HUES64 (cell line): ENCODE measurements around the gene CD22.

ENCODE experiments used
- H3K27ac ChIP-seq: 2 replicates; pipeline ENCODE4 v1.7.0; 2013; ENCODE audit warnings: low read depth, low read length, inconsistent platforms
- H3K27me3 ChIP-seq: 2 replicates; pipeline ENCODE4 v1.6.1; 2013; ENCODE audit warnings: mild to moderate bottlenecking, low read length; ENCODE audit not compliant: insufficient read depth
- H3K36me3 ChIP-seq: 2 replicates; pipeline ENCODE4 v1.6.1; 2013; ENCODE audit warnings: mild to moderate bottlenecking, low read length; ENCODE audit not compliant: insufficient read depth
- H3K4me1 ChIP-seq: 2 replicates; pipeline ENCODE4 v1.6.1; 2013; ENCODE audit warnings: mild to moderate bottlenecking, low read length, moderate library complexity; ENCODE audit not compliant: insufficient read depth
- H3K4me3 ChIP-seq: 2 replicates; pipeline ENCODE4 v1.5.1; 2013; ENCODE audit warnings: mild to moderate bottlenecking, low read length, moderate library complexity
- H3K9ac ChIP-seq: 2 replicates; pipeline ENCODE4 v1.6.1; 2013; ENCODE audit warnings: mild to moderate bottlenecking, low read depth, low read length
- H3K9me3 ChIP-seq: 2 replicates; pipeline ENCODE4 v1.6.1; 2013; ENCODE audit warnings: low read depth, low read length; ENCODE audit not compliant: insufficient read depth
- WGBS: fragments of 150-250, 120-280 bp; methylation state at CpG from one replicate; pipeline ENCODE4 v1.1.7; 2013; ENCODE audit warnings: missing lambda C conversion rate; 5-methylcytosine and 5-hydroxymethylcytosine counted together

CD22 gene

DNA sequence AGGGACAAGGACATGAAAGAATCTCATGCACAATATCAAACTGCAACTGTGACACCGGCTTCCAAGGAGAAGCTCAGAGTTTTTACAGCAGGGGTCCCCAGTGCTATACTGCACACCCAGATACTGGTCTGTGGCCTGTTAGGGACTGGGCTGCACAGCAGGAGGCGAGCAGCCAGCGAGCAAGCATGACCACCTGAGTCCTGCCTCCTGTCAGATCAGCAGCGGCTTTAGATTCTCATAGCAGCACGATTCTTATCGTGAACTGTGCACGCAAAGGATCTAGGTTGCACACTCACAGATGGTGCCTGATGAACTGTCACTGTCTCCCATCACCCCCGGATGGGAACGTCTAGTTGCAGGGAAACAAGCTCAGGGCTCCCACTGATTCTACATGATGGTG, 13.1 kb upstream of the CD22 start:
- WGBS = 89% methylated on average over 9 of the region's 9 CpGs
- H3K27ac ChIP-seq = no peak overlapping the region
- no peaks in the 10 kb centered on the region for H3K27me3 ChIP-seq
- H3K9ac ChIP-seq = no peak overlapping the region
- no peaks in the 10 kb centered on the region for H3K4me1 ChIP-seq
- no peaks in the 10 kb centered on the region for H3K36me3 ChIP-seq
- H3K4me3 ChIP-seq = no peak overlapping the region
- no peaks in the 10 kb centered on the region for H3K9me3 ChIP-seq

GRCh38 chr19:35316560-35316959, 12.4 kb upstream of the CD22 start:
- H3K27me3 ChIP-seq = no peaks in the 10 kb centered on the region

DNA sequence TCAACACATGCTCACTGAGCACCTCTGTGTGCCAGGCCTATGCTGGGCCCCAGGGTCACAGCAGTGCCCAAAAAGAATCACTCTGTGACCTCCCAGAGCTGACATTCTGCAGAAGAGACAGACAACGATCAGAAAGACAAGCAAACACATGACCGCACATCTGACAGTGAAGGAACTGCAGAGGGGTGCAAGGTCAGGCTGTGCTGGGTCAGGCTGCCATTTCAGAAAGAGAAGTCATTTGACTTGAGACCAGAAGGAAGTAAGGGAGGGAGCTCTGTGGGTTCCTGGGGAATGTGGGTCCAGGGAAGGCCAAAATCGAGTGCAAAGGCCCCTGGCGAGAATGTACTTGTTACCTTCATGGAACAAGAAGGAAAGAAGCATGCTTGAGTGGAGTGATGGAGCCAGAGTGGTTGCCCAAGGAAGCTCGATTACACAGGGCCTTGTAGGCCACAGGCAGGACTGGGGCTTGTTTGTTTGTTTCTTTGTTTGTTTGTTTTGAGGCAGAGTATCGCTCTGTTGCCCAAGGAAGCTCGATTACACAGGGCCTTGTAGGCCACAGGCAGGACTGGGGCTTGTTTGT, 11.4 kb upstream of the CD22 start:
- Histone ChIP-seq H3K27ac (no peak overlapping the region), H3K36me3 (no peaks in the 10 kb centered on the region), H3K4me1 (no peaks in the 10 kb centered on the region), H3K9me3 (peaks cover 4% of the 10 kb centered on the region), H3K27me3 (no peaks in the 10 kb centered on the region), H3K4me3 (no peak overlapping the region), H3K9ac (no peak overlapping the region)
- WGBS = 89% methylated on average over 7 of the region's 7 CpGs

More at GRCh38 chr19:35316560-35316959, 12.4 kb upstream of the CD22 start:
- no peaks in the 10 kb centered on the region for H3K4me1 ChIP-seq
- H3K9ac ChIP-seq = no peak overlapping the region
- H3K4me3 ChIP-seq = no peak overlapping the region
- WGBS = 83% methylated on average over 7 of the region's 9 CpGs
- H3K27ac ChIP-seq = no peak overlapping the region
- H3K9me3 ChIP-seq = no peaks in the 10 kb centered on the region
- no peaks in the 10 kb centered on the region for H3K36me3 ChIP-seq

- no peaks in the 10 kb centered on the region for H3K27me3 ChIP-seq
Measured at GRCh38 chr19:35318679-35319448, 10.1 kb upstream of the CD22 start.

GRCh38 chr19:35320065-35320713, 8.8 kb upstream of the CD22 start:
- H3K9ac ChIP-seq = no peak overlapping the region
- H3K4me3 ChIP-seq = no peak overlapping the region
- H3K27ac ChIP-seq = no peak overlapping the region
- no peaks in the 10 kb centered on the region for H3K4me1 ChIP-seq
- H3K27me3 ChIP-seq = no peaks in the 10 kb centered on the region
- H3K9me3 ChIP-seq = peaks cover 4% of the 10 kb centered on the region
- no peaks in the 10 kb centered on the region for H3K36me3 ChIP-seq
- WGBS = 83% methylated on average over 9 of the region's 12 CpGs

More at GRCh38 chr19:35318679-35319448, 10.1 kb upstream of the CD22 start:
- H3K9me3 ChIP-seq = peaks cover 4% of the 10 kb centered on the region
- no peak overlapping the region for H3K4me3 ChIP-seq
- no peaks in the 10 kb centered on the region for H3K36me3 ChIP-seq
- H3K4me1 ChIP-seq = no peaks in the 10 kb centered on the region
- WGBS = 84% methylated on average over 16 of the region's 16 CpGs
- H3K27ac ChIP-seq = no peak overlapping the region
- no peak overlapping the region for H3K9ac ChIP-seq

DNA sequence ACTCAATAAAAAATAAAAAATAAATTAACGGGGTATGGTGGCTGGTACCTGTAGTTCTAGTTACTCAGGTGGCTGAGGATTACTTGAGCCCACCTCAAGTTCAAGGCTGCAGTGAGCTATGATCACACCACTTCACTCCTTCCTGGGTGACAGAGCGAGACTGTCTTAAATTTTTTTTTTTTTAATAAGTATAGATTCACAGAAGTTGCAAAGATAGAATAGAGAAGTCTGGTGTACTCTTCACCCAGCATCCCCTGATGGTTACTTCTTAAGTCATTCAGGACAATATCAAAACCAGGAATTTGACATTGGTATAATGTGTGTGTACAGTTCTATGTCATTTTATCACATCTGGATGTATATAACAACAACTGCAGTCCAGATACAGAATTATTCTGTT, 7.7 kb upstream of the CD22 start:
- Histone ChIP-seq H3K9ac (no peak overlapping the region), H3K36me3 (no peaks in the 10 kb centered on the region), H3K27ac (no peak overlapping the region), H3K27me3 (no peaks in the 10 kb centered on the region), H3K9me3 (peaks cover 4% of the 10 kb centered on the region), H3K4me3 (no peak overlapping the region), H3K4me1 (no peaks in the 10 kb centered on the region)
- 92% methylated on average over 1 of the region's 2 CpGs for WGBS

GRCh38 chr19:35322014-35322413, 7.0 kb upstream of the CD22 start:
- no peaks in the 10 kb centered on the region for H3K4me1 ChIP-seq
- H3K9ac ChIP-seq = no peak overlapping the region
- H3K27ac ChIP-seq = no peak overlapping the region
- H3K9me3 ChIP-seq = peaks cover 4% of the 10 kb centered on the region
- no peak overlapping the region for H3K4me3 ChIP-seq
- 94% methylated on average over 9 of the region's 9 CpGs for WGBS
- no peaks in the 10 kb centered on the region for H3K36me3 ChIP-seq
- H3K27me3 ChIP-seq = no peaks in the 10 kb centered on the region

DNA sequence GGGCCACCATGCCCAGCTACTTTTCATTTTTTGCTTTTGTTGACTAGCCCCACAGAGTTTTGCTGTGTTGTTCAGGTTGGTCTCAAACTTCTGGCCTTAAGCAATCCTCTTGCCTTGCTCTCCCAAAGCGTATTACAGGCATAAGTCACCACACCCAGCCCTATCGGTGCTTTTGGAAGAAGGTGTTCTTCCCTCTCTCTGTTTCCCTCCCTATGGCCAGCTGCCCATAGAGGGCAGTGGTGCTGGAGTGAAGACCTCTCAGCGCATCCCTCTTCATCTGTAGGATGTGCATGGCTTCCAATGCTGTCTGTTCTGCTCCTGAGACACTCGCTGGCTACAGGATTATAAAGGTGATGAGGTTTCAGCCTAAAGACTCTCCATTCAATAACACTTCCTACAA, 1.3 kb upstream of the CD22 start:
- H3K4me1 ChIP-seq = 0 out of 2 replicates have a peak, but pooled peaks cover 2% of the 10 kb centered on the region
- H3K36me3 ChIP-seq = no peaks in the 10 kb centered on the region
- 62% methylated on average over 4 of the region's 4 CpGs for WGBS
- H3K9ac ChIP-seq = no peak overlapping the region
- H3K27ac ChIP-seq = no peak overlapping the region
- H3K4me3 ChIP-seq = no peak overlapping the region
- H3K9me3 ChIP-seq = no peaks in the 10 kb centered on the region
- no peaks in the 10 kb centered on the region for H3K27me3 ChIP-seq

GRCh38 chr19:35329323-35329722, 336 bp downstream of the CD22 start:
- 0 out of 2 replicates have a peak, but pooled peaks cover 2% of the 10 kb centered on the region for H3K4me1 ChIP-seq
- H3K27me3 ChIP-seq = no peaks in the 10 kb centered on the region
- H3K9me3 ChIP-seq = no peaks in the 10 kb centered on the region
- H3K9ac ChIP-seq = no peak overlapping the region
- no peak overlapping the region for H3K4me3 ChIP-seq
- H3K36me3 ChIP-seq = no peaks in the 10 kb centered on the region
- no peak overlapping the region for H3K27ac ChIP-seq
- WGBS = 88% methylated on average over 4 of the region's 4 CpGs

DNA sequence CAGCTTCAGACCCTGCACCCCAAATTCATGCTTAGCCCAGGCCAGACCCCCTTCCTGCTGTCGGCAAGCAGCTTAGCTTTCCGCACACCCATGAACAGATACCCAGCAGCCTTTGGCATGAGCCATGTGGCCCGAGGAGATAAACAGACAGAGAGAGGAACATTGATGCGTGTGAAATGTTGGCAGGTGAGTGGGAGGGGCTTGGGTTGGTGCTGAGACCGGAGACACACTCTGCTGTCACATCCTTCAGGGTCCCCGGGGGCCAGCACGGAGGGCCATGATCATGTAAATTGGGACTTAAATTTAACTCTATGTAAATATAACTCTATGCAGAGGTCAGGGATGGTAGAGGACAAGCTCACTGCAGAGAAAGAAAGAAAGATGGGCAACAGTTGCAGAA, 1.5 kb downstream of the CD22 start:
- 88% methylated on average over 7 of the region's 7 CpGs for WGBS
- H3K4me1 ChIP-seq = 0 out of 2 replicates have a peak, but pooled peaks cover 2% of the 10 kb centered on the region
- H3K9ac ChIP-seq = no peak overlapping the region
- no peaks in the 10 kb centered on the region for H3K9me3 ChIP-seq
- H3K36me3 ChIP-seq = no peaks in the 10 kb centered on the region
- no peaks in the 10 kb centered on the region for H3K27me3 ChIP-seq
- no peak overlapping the region for H3K27ac ChIP-seq
- no peak overlapping the region for H3K4me3 ChIP-seq

GRCh38 chr19:35331551-35332214, 2.7 kb downstream of the CD22 start:
- Histone ChIP-seq H3K9me3 (no peaks in the 10 kb centered on the region), H3K9ac (no peak overlapping the region), H3K4me1 (0 out of 2 replicates have a peak, but pooled peaks cover 2% of the 10 kb centered on the region), H3K27ac (no peak overlapping the region), H3K36me3 (no peaks in the 10 kb centered on the region), H3K4me3 (no peak overlapping the region), H3K27me3 (no peaks in the 10 kb centered on the region)
- WGBS = 91% methylated on average over 12 of the region's 14 CpGs
